ENCODE results near the gene ZBTB16.

The ZBTB16 gene

DNA sequence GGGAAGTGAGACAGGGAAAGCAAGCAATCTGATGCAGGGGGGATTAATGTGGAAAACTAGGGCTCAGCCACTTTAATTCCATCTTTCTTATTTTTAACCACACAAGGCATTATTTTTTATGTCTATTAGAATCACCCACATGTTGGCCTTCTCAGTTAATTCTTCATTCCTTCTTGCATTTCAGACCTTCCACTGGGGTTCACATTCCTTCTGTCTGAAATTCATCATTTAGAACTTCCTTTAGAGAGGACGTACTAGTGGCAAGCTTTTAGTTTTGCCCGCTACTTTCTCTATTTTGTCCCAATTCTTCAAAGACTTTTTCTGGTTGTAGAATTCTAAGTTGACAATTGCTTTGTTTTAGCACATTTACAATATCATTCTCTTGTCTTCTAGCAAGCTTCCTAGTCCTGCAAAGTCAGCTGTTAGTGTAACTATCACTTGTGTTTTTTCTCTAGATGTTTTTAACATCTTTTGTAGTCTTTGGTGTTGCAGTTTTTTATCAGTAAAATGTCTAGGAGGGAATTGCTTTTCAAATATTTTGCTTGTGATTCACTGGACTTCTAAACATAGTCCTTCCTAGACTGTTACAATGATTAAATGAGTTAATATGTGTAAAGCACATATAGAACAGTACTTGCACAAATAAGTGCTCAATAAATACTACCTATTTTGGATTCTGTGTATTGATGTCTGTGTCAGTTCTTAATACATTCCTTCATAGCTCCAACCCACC is 231.2 kb downstream of the ZBTB16 start:
- no peak for TF ChIP-seq CTCF (IDR thresholded peaks at IDR 0.05)
- TF ChIP-seq ZFX (IDR thresholded peaks at IDR 0.05; ENCODE audit: borderline replicate concordance): no peak
- no peak overlapping the region for H3K27ac ChIP-seq

- TF ChIP-seq ZFX (IDR thresholded peaks at IDR 0.05; ENCODE audit: borderline replicate concordance) (no peak), CTCF (IDR thresholded peaks at IDR 0.05) (no peak)
- H3K27ac ChIP-seq: no peak overlapping the region
These were observed 231.9 kb downstream of the ZBTB16 start for GRCh38 chr11:114291381-114291780.

GRCh38 chr11:114291842-114292680 is 232.6 kb downstream of the ZBTB16 start:
- H3K27ac ChIP-seq: no peak overlapping the region
- TF ChIP-seq ZFX (IDR thresholded peaks at IDR 0.05; ENCODE audit: borderline replicate concordance) (no peak), CTCF (IDR thresholded peaks at IDR 0.05) (no peak)

DNA sequence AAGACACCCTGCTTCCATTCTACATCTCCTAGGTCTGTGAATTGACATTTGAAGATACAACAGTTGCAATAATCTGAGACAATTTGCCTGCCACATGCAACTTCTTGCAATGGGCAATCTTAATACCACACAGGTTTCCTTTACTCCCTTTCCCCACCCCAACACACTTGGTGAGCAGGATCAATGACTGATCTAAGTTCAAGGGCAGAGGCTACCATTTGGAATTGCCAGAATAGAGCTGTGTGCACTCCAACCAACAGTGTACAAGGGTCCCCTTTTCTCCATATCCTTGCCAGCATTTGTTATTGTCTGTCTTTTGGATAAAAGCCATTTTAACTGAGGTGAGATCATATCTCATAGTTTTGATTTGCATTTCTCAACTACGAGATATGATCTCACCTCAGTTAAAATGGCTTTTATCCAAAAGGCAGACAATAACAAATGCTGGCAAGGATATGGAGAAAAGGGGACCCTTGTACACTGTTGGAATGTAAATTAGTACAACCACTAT is 233.7 kb downstream of the ZBTB16 start:
- TF ChIP-seq ZFX (IDR thresholded peaks at IDR 0.05; ENCODE audit: borderline replicate concordance): no peak
- TF ChIP-seq CTCF (IDR thresholded peaks at IDR 0.05): no peak
- no peak overlapping the region for H3K27ac ChIP-seq

- TF ChIP-seq CTCF (IDR thresholded peaks at IDR 0.05): no peak
- no peak within 1 kb of the TSS for H3K27ac ChIP-seq
These were observed 236.4 kb downstream of the ZBTB16 start, which contains the start of gene NNMT for GRCh38 chr11:114295676-114296604. NNMT (plus strand) TSS chr11:114296399; CDS start chr11:114296557, 158 bp downstream.

DNA sequence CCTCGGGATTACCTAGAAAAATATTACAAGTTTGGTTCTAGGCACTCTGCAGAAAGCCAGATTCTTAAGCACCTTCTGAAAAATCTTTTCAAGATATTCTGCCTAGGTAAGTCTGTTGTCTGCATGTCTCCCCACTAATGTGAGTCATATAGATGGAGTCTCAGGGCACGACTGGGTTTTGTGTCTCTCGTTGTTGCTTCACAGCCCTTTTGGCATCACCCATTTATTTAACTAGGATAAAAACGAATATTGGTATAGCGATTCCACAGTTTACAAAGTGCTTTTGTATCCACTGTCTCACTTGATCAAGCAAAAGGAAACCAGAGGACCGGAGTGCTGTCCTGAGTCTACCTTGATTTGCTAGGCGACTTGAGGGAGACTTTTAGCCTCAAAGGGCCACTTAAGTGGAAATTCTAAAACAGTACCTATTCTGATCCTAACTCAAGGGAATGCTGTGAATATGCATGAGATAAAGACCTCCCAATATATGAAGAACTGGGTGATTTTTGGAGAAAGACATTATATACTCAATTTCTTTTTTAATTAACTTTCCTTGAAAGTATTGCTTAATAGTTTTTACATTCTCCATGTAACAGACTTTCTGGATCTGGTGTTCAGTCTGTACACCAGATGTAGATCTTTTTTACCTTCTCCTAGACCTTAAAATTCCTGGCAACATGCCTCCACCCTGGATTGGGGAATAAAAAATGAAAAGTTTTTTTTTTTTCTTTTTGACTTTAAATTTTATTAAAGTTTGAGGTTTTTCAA is 237.3 kb downstream of the ZBTB16 start:
- no peak for TF ChIP-seq CTCF (IDR thresholded peaks at IDR 0.05)
- no peak for TF ChIP-seq ZFX (IDR thresholded peaks at IDR 0.05; ENCODE audit: borderline replicate concordance)
- no peak overlapping the region for H3K27ac ChIP-seq
